Head of caudate nucleus (tissue), 42 donors: ENCODE measurements around the gene ACBD6.

Experiments used
- DNase-seq, 42 donors: peaks; one replicate each; pipeline versions ENCODE4 v3.0.0 to v3.0.0-alpha.2; 2020 to 2021; ENCODE audit warnings: mixed read lengths in 7 of 42
- intact Hi-C: fragments of 100-400 bp; cut with DNase I; formaldehyde crosslinking; loops from one replicate; pipeline ENCODE4 v1.15.0; 2022

Gene ACBD6

GRCh38 chr1:180268556-180269075 is 233.8 kb downstream of the ACBD6 start:
- intact Hi-C loops = no loop called here
- no peak for DNase-seq

DNA sequence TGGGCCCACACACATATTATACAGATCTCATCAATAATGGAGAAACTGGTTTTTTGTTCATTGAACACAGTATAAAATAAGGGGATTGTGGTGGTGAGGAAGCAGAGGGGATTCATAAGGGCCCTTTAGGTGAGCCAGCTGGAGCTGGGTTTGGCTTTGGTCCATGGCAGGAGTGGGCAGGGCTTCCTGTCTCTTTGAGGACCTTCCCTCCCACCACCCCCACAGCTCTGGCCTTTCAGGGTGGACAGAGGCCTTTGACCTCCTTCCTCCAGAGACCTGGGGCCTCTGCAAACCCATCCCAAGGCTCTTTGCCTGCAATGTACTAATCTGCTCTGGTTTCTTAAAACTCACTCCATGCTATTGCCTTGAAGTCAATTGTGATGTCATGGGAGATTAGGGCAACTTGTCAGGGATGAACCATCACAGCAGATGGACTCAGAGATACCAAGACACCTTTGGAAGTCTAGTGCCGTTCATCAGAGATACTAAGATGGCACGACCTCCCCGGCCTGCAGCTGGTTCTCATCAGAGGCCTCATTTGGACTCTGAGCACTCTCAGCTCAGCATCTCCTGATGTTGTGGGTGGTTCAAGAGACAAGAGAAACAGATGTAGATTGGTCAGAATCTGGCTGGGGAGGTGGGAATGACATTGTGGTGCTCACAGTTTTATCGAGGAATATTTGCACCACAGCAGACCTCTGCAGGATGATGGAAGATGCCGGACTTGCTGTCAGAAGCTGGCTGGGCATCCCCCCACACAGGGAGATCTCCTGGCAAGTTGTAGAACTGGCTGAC is 234.4 kb downstream of the ACBD6 start:
- intact Hi-C loops = no loop called here
- DNase-seq = no peak

DNA sequence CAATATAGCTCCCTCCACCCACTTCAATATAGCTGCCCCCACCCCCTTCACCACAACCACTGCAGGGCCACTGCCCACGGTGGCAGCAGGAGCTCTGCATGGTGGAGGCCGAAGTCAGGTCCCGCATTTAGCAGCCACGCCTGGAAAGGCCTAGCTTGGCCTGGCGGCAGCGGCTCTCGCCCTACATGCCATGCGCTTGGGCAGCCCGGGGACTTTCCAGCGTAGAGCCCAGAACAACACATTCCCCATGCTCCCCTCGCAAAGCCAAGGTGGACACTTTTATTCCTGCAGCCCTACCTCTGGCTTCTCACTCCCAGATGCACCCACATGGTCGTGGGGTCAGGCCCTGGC is 235.2 kb downstream of the ACBD6 start:
- DNase-seq = no peak
- intact Hi-C loops = no loop called here

- no peak for DNase-seq
- intact Hi-C loops = no loop called here
These were observed 235.8 kb downstream of the ACBD6 start for GRCh38 chr1:180266275-180267210.

DNA sequence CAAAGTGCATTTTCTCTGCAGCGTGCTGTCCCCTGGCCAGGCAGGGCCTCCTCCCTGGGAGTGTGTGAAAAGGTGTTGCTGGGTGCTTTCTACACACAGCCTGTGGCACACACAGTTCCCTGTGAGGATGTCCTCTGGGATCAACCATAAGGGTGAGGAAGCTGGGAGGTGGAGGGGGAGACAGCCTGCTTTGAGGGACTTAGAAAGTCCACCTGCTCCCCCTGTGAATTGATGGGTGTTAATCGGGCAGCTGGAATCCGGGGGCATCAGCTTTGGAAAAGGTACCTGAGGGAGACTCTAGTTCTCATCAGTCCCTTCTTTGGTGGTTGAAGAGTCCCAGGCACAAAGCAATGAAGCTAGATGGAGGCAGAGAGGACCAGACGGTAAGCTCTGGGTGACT is 236.5 kb downstream of the ACBD6 start:
- no peak for DNase-seq
- intact Hi-C loops = no loop called here

GRCh38 chr1:180265201-180265600 is 237.2 kb downstream of the ACBD6 start:
- DNase-seq = no peak
- intact Hi-C loops = no loop called here

DNA sequence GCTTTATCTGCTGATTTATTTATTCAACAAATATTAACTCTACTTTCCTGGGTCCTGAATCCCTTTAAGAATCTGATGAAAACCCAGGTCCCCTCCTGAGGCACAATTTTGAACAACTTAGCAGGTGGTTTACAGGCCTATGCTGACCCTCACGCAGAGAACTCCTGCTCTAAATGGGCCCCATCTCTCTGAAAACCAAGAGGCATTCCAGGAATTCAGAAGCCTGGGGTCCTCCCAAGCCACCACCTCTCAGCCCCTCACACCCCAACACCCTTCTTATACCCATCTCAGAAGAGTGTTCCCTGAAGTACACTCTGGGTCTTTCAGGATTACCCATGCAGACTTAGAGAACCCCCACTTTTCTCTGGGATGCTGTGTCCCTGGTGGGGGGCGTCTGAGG is 237.8 kb downstream of the ACBD6 start:
- intact Hi-C loops = no loop called here
- DNase-seq = no peak

DNA sequence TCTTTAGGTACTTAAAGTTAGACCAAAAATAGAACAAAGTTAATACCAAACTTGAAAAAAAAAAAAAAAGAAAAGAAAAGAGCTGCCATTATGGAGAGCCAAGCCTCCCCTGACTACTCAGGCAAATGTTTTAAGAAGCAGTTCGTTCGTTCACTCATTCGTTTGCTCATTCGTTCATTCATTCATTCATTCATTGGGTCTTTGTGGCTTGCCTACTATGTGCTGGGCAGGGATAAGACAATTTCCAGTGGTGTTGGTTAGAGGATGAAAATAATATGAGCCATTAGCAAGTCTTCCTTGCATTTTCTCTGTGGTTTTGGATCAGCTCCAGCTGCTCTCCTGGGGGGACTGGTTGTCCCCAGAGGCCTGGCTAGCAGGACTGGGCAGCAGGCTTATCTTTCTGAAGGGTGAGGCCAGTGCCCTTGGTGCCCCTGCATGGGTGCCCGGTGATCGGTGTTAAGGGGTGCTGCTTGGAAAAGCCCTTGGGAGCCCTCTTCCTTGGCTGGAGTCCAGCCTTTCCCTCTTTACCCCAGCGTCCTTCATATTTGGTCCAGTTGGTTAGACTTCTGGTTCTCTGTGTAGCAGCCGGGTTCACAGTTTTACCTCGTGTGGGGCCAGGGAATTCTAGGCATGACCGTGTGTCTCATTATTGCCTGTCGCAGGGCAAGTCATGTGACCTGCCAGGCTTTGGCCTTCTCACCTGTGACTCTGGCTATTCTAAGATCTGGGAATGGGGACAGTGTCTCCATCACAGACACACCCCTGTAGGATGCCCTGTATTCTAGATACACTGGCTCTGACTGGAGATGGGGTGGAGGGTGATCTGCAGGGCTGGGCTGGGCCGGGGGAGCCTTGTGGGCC is 239.5 kb downstream of the ACBD6 start:
- intact Hi-C loops = no loop called here
- DNase-seq = no peak

- DNase-seq = no peak
- intact Hi-C loops = no loop called here
These were observed 240.7 kb downstream of the ACBD6 start for GRCh38 chr1:180261524-180262155.

- intact Hi-C loops = no loop called here
- DNase-seq = no peak
These were observed 241.3 kb downstream of the ACBD6 start for GRCh38 chr1:180261030-180261429.

DNA sequence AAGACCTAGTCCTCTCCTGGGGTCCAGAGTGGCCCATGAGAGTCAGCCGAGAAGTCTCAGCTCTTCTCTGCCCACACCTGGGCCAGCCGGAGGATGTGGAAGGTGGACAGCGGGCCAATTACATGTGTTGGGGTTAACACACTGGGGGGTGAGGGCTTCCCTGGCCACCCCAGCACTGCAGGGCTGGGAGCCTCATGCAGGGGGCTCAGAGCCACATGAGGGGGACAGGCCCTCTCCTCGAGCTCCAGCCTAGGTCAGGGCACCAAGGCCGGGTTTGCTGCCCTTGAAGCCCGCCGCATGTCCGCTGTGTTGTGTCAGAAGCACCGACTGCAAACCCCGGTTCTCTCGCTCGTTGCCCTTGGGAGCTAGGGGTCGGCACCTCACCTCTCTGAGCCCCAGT is 241.8 kb downstream of the ACBD6 start:
- intact Hi-C loops = no loop called here
- DNase-seq = no peak

GRCh38 chr1:180259431-180260338 is 242.7 kb downstream of the ACBD6 start:
- intact Hi-C loops = loop anchor here (10.0 kb wide), 1 partner anchor 225 kb away; no protein-coding TSS in a partner anchor
- DNase-seq = no peak

DNA sequence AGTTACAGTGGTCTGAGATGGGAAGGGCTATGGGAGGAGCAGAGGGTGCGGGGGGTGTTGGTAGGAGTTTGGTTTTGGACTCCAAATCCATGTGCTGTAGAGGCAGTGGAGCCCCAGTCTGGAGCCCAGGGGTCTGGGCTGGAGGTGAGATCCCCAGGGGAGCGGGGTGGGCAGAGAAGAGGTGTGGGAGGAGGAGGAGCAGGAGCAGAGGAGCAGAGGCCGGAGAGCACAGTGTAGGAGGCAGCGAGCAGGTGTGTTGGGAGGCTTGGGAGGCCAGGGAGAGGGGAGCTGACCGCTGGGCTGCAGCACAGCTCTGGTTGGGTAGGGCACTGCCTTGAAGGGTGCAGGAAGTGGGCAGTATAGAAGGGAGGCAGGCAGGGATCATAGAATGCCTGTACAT is 243.4 kb downstream of the ACBD6 start:
- intact Hi-C loops = loop anchor here (10.0 kb wide), 1 partner anchor 226 kb away; no protein-coding TSS in a partner anchor
- DNase-seq = no peak

DNA sequence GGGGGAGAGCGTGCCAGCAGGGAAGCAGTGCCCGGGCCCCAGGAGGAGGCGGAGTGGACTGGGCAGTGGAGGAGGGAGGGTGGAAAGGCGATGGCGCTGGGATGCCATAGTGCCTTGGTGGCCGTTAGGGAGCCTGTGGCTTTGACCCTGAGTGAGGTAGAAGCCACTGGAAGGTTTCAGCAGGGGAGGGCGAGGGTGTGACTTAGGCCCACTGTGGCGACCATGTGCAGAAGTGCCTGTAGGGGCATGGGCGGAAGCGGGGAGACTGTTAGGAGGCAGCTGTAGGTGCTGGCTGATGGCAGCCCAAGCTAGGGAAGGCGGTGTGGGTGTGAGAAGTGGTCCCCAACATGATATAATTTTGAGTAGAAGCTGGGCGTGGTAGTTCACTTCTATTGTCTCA is 244.1 kb downstream of the ACBD6 start:
- no peak for DNase-seq
- intact Hi-C loops = loop anchor here (10.0 kb wide), 1 partner anchor 227 kb away; no protein-coding TSS in a partner anchor

GRCh38 chr1:180257486-180257885 is 244.9 kb downstream of the ACBD6 start:
- no peak for DNase-seq
- intact Hi-C loops = loop anchor here (10.0 kb wide), 1 partner anchor 227 kb away; no protein-coding TSS in a partner anchor

- DNase-seq = no peak
- intact Hi-C loops = loop anchor here (10.0 kb wide), 1 partner anchor 228 kb away; no protein-coding TSS in a partner anchor
These were observed 245.4 kb downstream of the ACBD6 start for GRCh38 chr1:180257028-180257386.

DNA sequence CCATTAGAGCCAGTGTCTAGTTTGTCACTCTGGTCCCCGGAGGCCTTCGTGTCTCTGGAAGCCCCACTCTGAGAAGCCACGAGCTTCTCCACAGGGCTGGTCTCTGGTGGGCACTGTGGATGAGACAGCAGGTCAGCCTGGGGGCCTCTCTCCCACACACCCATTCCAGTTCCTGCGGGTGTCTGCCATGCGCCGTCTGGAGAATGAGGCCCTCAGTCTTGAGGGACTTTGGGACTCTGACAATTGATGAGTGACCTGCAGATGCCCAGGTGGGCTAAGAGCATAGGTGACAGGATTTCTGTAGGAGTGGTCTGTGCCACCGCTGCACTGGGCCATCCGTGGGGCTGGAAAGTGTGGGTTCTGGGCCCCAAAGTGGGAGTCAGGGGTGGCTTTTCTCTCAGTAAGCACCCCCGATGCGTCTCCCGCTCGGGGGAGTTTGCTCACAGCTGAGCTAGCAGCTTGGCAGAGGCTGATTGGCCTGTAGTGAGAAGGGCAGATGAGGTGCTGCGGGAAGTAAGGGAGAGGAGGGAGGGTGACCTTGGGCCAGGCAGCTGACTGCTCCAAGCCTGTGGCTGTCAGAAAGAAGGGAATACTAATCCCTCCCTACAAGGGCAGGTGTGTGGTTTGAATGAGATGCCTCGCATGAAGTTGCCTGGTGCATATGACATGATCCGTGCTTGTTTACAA is 245.9 kb downstream of the ACBD6 start:
- intact Hi-C loops = loop anchor here (10.0 kb wide), 1 partner anchor 228 kb away; no protein-coding TSS in a partner anchor
- no peak for DNase-seq
